ENCODE measurements around the gene SAMD11.

The SAMD11 gene

GRCh38 chr1:959731-960362, 36.1 kb downstream of the SAMD11 start:
- DNase-seq (ENCODE audit: low read depth), result no peak
- H3K4me3 ChIP-seq (ENCODE audit: low read depth, low read length), result peak overlapping the region; percentile 58
- TF ChIP-seq CTCF (IDR thresholded peaks at IDR 0.05; ENCODE audit: insufficient read depth, low read depth, low read length, missing control alignments), result no peak

GRCh38 chr1:960363-961131, 36.8 kb downstream of the SAMD11 start, which contains the start of gene KLHL17:
Gene KLHL17 (plus strand): TSS chr1:960584. CDS start chr1:960694, 110 bp downstream.
- peak; percentile 84 for DNase-seq (ENCODE audit: low read depth)
- TF ChIP-seq CTCF (IDR thresholded peaks at IDR 0.05; ENCODE audit: insufficient read depth, low read depth, low read length, missing control alignments), result no peak
- H3K4me3 ChIP-seq (ENCODE audit: low read depth, low read length), result peak within 1 kb of the TSS; percentile 58

GRCh38 chr1:961132-961669, 37.5 kb downstream of the SAMD11 start:
- no peak for TF ChIP-seq CTCF (IDR thresholded peaks at IDR 0.05; ENCODE audit: insufficient read depth, low read depth, low read length, missing control alignments)
- H3K4me3 ChIP-seq (ENCODE audit: low read depth, low read length), result peak overlapping the region; percentile 58
- DNase-seq (ENCODE audit: low read depth), result no peak

GRCh38 chr1:962381-963300, 38.9 kb downstream of the SAMD11 start:
- no peak for TF ChIP-seq CTCF (IDR thresholded peaks at IDR 0.05; ENCODE audit: insufficient read depth, low read depth, low read length, missing control alignments)
- no peak overlapping the region for H3K4me3 ChIP-seq (ENCODE audit: low read depth, low read length)
- DNase-seq (ENCODE audit: low read depth), result no peak

- H3K4me3 ChIP-seq (ENCODE audit: low read depth, low read length), result no peak overlapping the region
- TF ChIP-seq CTCF (IDR thresholded peaks at IDR 0.05; ENCODE audit: insufficient read depth, low read depth, low read length, missing control alignments), result no peak
- DNase-seq (ENCODE audit: low read depth), result no peak
Measured at GRCh38 chr1:963301-963651, 39.6 kb downstream of the SAMD11 start.

- DNase-seq (ENCODE audit: low read depth), result no peak
- no peak overlapping the region for H3K4me3 ChIP-seq (ENCODE audit: low read depth, low read length)
- no peak for TF ChIP-seq CTCF (IDR thresholded peaks at IDR 0.05; ENCODE audit: insufficient read depth, low read depth, low read length, missing control alignments)
Measured at GRCh38 chr1:963746-964525, 40.2 kb downstream of the SAMD11 start.
